Measurements from ENCODE around the gene PDSS1. TPM values are rescaled to one million over a fixed set of nuclear protein-coding genes. Genes with fewer than 3 reads are reported as not detected.
A peak's percentile ranks its signal among the peaks of the same experiment; 100 is the strongest.

Gene PDSS1
- total and polyA plus RNA-seq, 9 of the 15 experiments (the other 6 are each of a cell fraction or from before 2014, with no cell fraction given): 11.0 to 59.5 (median 45.3) TPM

DNA sequence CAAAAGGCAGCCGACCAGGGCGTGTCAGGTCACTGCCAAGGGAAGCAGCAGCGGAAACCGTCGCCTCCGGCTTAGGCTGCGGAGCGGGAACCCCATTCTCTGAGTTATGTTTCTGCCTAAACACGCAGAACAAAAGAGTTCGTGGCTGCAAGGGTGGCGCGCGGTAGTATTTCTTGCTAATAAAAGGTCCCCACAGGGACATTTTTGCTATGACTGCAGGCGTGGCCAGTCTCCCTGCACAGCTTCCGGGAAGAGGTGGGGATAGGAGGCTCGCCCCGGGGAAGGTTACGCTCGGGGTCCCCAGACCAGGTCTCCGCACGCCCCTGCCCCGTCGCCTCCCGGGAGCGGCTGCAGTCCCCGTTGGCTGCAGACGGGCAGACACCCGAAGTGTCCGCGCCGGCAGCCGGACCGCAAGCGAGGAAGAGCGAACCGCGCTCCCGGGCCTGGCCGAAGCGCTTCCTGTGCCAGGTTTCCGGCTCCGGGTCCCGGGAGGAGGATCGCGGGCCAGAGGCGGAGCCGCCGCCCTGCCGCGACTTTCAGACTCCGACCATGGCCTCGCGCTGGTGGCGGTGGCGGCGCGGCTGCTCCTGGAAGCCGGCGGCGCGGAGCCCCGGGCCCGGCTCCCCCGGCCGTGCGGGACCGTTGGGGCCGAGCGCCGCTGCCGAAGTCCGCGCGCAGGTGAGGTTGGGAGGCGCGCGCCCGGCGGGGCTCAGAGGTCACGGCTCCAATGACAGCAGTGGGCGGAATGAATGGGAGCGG lies at the start of gene PDSS1 (continued):
- TF ChIP-seq, protein P1, sequence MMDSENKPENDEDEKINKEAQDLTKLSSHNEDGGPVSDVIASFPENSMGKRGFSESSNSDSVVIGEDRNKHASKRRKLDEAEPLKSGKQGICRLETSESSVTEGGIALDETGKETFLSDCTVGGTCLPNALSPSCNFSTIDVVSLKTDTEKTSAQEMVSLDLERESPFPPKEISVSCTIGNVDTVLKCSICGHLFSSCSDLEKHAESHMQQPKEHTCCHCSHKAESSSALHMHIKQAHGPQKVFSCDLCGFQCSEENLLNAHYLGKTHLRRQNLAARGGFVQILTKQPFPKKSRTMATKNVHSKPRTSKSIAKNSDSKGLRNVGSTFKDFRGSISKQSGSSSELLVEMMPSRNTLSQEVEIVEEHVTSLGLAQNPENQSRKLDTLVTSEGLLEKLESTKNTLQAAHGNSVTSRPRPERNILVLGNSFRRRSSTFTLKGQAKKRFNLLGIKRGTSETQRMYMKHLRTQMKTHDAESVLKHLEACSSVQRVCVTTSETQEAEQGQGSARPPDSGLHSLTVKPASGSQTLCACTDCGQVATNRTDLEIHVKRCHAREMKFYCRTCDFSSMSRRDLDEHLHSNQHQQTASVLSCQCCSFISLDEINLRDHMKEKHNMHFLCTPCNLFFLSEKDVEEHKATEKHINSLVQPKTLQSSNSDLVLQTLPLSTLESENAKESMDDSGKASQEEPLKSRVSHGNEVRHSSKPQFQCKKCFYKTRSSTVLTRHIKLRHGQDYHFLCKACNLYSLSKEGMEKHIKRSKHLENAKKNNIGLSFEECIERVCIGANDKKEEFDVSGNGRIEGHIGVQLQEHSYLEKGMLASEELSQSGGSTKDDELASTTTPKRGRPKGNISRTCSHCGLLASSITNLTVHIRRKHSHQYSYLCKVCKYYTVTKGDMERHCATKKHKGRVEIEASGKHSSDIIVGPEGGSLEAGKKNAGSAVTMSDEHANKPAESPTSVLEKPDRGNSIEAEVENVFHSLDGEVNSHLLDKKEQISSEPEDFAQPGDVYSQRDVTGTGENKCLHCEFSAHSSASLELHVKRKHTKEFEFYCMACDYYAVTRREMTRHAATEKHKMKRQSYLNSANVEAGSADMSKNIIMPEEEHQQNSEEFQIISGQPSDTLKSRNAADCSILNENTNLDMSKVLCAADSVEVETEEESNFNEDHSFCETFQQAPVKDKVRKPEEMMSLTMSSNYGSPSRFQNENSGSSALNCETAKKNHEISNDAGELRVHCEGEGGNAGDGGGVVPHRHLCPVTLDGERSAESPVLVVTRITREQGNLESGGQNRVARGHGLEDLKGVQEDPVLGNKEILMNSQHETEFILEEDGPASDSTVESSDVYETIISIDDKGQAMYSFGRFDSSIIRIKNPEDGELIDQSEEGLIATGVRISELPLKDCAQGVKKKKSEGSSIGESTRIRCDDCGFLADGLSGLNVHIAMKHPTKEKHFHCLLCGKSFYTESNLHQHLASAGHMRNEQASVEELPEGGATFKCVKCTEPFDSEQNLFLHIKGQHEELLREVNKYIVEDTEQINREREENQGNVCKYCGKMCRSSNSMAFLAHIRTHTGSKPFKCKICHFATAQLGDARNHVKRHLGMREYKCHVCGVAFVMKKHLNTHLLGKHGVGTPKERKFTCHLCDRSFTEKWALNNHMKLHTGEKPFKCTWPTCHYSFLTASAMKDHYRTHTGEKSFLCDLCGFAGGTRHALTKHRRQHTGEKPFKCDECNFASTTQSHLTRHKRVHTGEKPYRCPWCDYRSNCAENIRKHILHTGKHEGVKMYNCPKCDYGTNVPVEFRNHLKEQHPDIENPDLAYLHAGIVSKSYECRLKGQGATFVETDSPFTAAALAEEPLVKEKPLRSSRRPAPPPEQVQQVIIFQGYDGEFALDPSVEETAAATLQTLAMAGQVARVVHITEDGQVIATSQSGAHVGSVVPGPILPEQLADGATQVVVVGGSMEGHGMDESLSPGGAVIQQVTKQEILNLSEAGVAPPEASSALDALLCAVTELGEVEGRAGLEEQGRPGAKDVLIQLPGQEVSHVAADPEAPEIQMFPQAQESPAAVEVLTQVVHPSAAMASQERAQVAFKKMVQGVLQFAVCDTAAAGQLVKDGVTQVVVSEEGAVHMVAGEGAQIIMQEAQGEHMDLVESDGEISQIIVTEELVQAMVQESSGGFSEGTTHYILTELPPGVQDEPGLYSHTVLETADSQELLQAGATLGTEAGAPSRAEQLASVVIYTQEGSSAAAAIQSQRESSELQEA (IDR thresholded peaks at IDR 0.05; ENCODE audit: low read depth): no peak
- TF ChIP-seq ZNF583 (CRISPR knock-in tag; IDR thresholded peaks at IDR 0.05) (no peak), MCM3 (IDR thresholded peaks at IDR 0.05) (no peak), MEF2D (tag; conservative IDR thresholded peaks at IDR 0.05; ENCODE audit: low read depth) (no peak), BRD9 (IDR thresholded peaks at IDR 0.05; ENCODE audit: low read depth, partially characterized antibody) (no peak), ZBTB1 (CRISPR knock-in tag; IDR thresholded peaks at IDR 0.05; ENCODE audit: borderline replicate concordance, low read depth) (0 out of 2 replicates have a peak, but pooled peaks have one; percentile 24), NFIX (CRISPR knock-in tag; IDR thresholded peaks at IDR 0.05; ENCODE audit: low read depth) (no peak), ZNF76 (CRISPR knock-in tag; IDR thresholded peaks at IDR 0.05; ENCODE audit: borderline replicate concordance) (no peak), SREBF2 (CRISPR knock-in tag; IDR thresholded peaks at IDR 0.05) (no peak), XRCC4 (IDR thresholded peaks at IDR 0.05; ENCODE audit: extremely low read depth, insufficient read depth, insufficient read length) (no peak), POU5F1 (IDR thresholded peaks at IDR 0.05; ENCODE audit: borderline replicate concordance, low read depth, low read length, partially characterized antibody) (no peak)
- TF ChIP-seq, protein P2, sequence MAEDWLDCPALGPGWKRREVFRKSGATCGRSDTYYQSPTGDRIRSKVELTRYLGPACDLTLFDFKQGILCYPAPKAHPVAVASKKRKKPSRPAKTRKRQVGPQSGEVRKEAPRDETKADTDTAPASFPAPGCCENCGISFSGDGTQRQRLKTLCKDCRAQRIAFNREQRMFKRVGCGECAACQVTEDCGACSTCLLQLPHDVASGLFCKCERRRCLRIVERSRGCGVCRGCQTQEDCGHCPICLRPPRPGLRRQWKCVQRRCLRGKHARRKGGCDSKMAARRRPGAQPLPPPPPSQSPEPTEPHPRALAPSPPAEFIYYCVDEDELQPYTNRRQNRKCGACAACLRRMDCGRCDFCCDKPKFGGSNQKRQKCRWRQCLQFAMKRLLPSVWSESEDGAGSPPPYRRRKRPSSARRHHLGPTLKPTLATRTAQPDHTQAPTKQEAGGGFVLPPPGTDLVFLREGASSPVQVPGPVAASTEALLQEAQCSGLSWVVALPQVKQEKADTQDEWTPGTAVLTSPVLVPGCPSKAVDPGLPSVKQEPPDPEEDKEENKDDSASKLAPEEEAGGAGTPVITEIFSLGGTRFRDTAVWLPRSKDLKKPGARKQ (CRISPR knock-in tag; IDR thresholded peaks at IDR 0.05): no peak
- TF ChIP-seq, protein P3, sequence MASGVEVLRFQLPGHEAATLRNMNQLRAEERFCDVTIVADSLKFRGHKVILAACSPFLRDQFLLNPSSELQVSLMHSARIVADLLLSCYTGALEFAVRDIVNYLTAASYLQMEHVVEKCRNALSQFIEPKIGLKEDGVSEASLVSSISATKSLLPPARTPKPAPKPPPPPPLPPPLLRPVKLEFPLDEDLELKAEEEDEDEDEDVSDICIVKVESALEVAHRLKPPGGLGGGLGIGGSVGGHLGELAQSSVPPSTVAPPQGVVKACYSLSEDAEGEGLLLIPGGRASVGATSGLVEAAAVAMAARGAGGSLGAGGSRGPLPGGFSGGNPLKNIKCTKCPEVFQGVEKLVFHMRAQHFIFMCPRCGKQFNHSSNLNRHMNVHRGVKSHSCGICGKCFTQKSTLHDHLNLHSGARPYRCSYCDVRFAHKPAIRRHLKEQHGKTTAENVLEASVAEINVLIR (CRISPR knock-in tag; IDR thresholded peaks at IDR 0.05): no peak
- TF ChIP-seq, protein P4, sequence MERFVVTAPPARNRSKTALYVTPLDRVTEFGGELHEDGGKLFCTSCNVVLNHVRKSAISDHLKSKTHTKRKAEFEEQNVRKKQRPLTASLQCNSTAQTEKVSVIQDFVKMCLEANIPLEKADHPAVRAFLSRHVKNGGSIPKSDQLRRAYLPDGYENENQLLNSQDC (CRISPR knock-in tag; IDR thresholded peaks at IDR 0.05): no peak

Data from K562 (cell line).